Measurements from ENCODE around the gene SERF2. TPM values are rescaled to one million over a fixed set of nuclear protein-coding genes. Genes with fewer than 3 reads are reported as not detected.

The SERF2 gene
- total and polyA plus RNA-seq, 2 of the 13 experiments (the other 11 are each of a cell fraction or from before 2014, with no cell fraction given), result 811 to 1,257 TPM

DNA sequence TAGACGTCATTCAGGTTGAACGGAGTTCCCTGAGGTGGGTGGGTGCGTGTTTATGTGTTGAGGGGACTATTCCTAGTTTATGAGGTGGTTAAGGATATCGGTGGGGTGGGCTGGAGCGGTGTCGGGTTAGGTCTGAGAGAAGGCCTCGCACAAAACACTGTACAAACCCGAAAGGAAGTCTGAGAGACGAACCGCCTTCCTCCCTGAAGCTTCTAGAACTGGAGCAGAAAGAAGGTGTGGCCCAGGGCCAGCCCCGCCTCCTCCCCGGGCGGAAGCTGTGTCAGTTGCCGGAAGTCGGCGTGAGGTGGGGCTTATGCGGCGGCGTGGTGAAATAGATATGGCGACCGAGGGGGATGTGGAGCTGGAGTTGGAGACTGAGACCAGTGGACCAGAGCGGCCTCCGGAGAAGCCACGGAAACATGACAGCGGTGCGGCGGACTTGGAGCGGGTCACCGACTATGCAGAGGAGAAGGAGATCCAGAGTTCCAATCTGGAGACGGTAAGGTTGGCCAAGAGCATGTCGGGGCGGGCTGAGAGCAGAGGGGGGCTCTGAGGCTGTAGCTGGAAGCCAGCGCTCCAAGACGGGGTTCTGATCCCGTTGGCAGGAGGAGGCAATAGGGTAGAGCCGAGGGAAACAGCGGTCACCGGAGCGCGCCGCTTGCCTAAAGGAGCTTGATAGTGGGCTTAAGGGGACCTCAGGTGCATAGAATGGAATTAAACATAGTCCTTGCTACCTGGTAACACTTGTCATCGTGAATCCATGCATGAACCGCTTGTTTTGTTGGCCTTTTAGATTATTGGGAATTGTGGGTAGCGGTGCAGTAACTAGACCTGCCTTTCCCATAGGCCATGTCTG, 8.4 kb downstream of the SERF2 start, which contains the start of gene HYPK (continued):
- TF ChIP-seq ZBTB49 (CRISPR knock-in tag; IDR thresholded peaks at IDR 0.05; ENCODE audit: borderline replicate concordance) (no peak), SRY (CRISPR knock-in tag; IDR thresholded peaks at IDR 0.05) (peak; percentile 67; the same call in 1 of the 2 replicates), ZNF562 (CRISPR knock-in tag; IDR thresholded peaks at IDR 0.05; ENCODE audit: borderline replicate concordance) (no peak), NCOA2 (CRISPR knock-in tag; IDR thresholded peaks at IDR 0.05) (peak; percentile 48), ZNF792 (CRISPR knock-in tag; IDR thresholded peaks at IDR 0.05) (peak; percentile 58; the same call in 1 of the 2 replicates), ZNF75D (CRISPR knock-in tag; IDR thresholded peaks at IDR 0.05; ENCODE audit: borderline replicate concordance) (no peak), ZSCAN20 (CRISPR knock-in tag; IDR thresholded peaks at IDR 0.05; ENCODE audit: borderline replicate concordance) (no peak), ZNF235 (CRISPR knock-in tag; IDR thresholded peaks at IDR 0.05; ENCODE audit: borderline replicate concordance) (peak; percentile 74; the same call in 1 of the 2 replicates), MAZ (IDR thresholded peaks at IDR 0.05; ENCODE audit: borderline replicate concordance, low read depth, low read length) (no peak; the same call in 1 of the 2 replicates), MAZ (CRISPR knock-in tag; IDR thresholded peaks at IDR 0.05; ENCODE audit: low read depth) (0 out of 2 replicates have a peak, but pooled peaks have one; percentile 48), ZNF44 (CRISPR knock-in tag; IDR thresholded peaks at IDR 0.05) (0 out of 2 replicates have a peak, but pooled peaks have one; percentile 13), ZNF788 (CRISPR knock-in tag; IDR thresholded peaks at IDR 0.05; ENCODE audit: borderline replicate concordance) (peak; percentile 49; the same call in 1 of the 2 replicates), TRIM24 (CRISPR knock-in tag; IDR thresholded peaks at IDR 0.05) (no peak), ZNF30 (CRISPR knock-in tag; IDR thresholded peaks at IDR 0.05) (no peak)
- TF ChIP-seq, protein P1, sequence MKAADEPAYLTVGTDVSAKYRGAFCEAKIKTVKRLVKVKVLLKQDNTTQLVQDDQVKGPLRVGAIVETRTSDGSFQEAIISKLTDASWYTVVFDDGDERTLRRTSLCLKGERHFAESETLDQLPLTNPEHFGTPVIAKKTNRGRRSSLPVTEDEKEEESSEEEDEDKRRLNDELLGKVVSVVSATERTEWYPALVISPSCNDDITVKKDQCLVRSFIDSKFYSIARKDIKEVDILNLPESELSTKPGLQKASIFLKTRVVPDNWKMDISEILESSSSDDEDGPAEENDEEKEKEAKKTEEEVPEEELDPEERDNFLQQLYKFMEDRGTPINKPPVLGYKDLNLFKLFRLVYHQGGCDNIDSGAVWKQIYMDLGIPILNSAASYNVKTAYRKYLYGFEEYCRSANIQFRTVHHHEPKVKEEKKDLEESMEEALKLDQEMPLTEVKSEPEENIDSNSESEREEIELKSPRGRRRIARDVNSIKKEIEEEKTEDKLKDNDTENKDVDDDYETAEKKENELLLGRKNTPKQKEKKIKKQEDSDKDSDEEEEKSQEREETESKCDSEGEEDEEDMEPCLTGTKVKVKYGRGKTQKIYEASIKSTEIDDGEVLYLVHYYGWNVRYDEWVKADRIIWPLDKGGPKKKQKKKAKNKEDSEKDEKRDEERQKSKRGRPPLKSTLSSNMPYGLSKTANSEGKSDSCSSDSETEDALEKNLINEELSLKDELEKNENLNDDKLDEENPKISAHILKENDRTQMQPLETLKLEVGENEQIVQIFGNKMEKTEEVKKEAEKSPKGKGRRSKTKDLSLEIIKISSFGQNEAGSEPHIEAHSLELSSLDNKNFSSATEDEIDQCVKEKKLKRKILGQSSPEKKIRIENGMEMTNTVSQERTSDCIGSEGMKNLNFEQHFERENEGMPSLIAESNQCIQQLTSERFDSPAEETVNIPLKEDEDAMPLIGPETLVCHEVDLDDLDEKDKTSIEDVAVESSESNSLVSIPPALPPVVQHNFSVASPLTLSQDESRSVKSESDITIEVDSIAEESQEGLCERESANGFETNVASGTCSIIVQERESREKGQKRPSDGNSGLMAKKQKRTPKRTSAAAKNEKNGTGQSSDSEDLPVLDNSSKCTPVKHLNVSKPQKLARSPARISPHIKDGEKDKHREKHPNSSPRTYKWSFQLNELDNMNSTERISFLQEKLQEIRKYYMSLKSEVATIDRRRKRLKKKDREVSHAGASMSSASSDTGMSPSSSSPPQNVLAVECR (CRISPR knock-in tag; IDR thresholded peaks at IDR 0.05; ENCODE audit: borderline replicate concordance), result peak; percentile 85; the same call in 1 of the 2 replicates
- TF ChIP-seq, protein P2, sequence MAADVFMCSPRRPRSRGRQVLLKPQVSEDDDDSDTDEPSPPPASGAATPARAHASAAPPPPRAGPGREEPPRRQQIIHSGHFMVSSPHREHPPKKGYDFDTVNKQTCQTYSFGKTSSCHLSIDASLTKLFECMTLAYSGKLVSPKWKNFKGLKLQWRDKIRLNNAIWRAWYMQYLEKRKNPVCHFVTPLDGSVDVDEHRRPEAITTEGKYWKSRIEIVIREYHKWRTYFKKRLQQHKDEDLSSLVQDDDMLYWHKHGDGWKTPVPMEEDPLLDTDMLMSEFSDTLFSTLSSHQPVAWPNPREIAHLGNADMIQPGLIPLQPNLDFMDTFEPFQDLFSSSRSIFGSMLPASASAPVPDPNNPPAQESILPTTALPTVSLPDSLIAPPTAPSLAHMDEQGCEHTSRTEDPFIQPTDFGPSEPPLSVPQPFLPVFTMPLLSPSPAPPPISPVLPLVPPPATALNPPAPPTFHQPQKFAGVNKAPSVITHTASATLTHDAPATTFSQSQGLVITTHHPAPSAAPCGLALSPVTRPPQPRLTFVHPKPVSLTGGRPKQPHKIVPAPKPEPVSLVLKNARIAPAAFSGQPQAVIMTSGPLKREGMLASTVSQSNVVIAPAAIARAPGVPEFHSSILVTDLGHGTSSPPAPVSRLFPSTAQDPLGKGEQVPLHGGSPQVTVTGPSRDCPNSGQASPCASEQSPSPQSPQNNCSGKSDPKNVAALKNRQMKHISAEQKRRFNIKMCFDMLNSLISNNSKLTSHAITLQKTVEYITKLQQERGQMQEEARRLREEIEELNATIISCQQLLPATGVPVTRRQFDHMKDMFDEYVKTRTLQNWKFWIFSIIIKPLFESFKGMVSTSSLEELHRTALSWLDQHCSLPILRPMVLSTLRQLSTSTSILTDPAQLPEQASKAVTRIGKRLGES (CRISPR knock-in tag; IDR thresholded peaks at IDR 0.05; ENCODE audit: borderline replicate concordance), result no peak
- TF ChIP-seq, protein P3, sequence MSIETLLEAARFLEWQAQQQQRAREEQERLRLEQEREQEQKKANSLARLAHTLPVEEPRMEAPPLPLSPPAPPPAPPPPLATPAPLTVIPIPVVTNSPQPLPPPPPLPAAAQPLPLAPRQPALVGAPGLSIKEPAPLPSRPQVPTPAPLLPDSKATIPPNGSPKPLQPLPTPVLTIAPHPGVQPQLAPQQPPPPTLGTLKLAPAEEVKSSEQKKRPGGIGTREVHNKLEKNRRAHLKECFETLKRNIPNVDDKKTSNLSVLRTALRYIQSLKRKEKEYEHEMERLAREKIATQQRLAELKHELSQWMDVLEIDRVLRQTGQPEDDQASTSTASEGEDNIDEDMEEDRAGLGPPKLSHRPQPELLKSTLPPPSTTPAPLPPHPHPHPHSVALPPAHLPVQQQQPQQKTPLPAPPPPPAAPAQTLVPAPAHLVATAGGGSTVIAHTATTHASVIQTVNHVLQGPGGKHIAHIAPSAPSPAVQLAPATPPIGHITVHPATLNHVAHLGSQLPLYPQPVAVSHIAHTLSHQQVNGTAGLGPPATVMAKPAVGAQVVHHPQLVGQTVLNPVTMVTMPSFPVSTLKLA (IDR thresholded peaks at IDR 0.05), result peak; percentile 37; the same call in 1 of the 2 replicates

Measured in HepG2 (cell line).